ENCODE results near the gene CELF2.
"Not testable (repeated sequence)": the region's sequence is repeated elsewhere in the genome, so short reads cannot be mapped to it uniquely, and the experiment has no call there.

Gene CELF2

DNA sequence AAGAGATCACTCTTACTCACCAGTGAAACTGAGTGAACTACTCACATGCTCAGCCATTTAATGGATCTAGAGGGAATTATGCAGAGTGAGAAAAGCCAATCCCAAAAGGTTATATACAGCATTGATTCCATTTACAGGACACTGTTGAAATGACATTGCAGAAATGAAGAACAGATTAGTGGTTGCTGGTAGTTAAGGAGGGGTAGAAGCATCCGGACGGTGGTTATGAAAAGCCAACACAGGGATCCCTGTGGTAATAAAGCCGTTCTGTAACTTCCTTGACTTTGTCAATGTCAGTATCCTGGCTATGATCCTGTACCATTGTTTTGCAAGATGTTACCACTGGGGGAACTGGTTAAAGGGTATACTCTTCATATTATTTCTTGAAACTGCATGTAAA, 340.3 kb downstream of the CELF2 start:
- Histone ChIP-seq H3K36me3 (ENCODE audit: control insufficient read depth in 1 of 2, insufficient read depth in 2 of 2, low read length in 2 of 2) (no peaks in the 10 kb centered on the region), H3K9ac (ENCODE audit: low read depth in 1 of 2, low read length in 2 of 2) (no peak overlapping the region), H3K4me1 (ENCODE audit: control insufficient read depth in 1 of 2, insufficient read depth in 2 of 2, low read length in 2 of 2) (no peaks in the 10 kb centered on the region), H3K27ac (ENCODE audit: low read depth, low read length) (no peak overlapping the region), H3K9me3 (ENCODE audit: control insufficient read depth in 1 of 2, low read length in 2 of 2) (no peaks in the 10 kb centered on the region), H3K27me3 (ENCODE audit: control insufficient read depth in 1 of 2, insufficient read depth in 2 of 2, low read length in 2 of 2) (no peaks in the 10 kb centered on the region), H3K4me3 (ENCODE audit: low read depth in 1 of 2, low read length in 2 of 2) (no peak overlapping the region)

- Histone ChIP-seq H3K27me3 (ENCODE audit: control insufficient read depth in 1 of 2, insufficient read depth in 2 of 2, low read length in 2 of 2) (no peaks in the 10 kb centered on the region), H3K9ac (ENCODE audit: low read depth in 1 of 2, low read length in 2 of 2) (no peak overlapping the region), H3K9me3 (ENCODE audit: control insufficient read depth in 1 of 2, low read length in 2 of 2) (no peaks in the 10 kb centered on the region), H3K4me1 (ENCODE audit: control insufficient read depth in 1 of 2, insufficient read depth in 2 of 2, low read length in 2 of 2) (no peaks in the 10 kb centered on the region), H3K4me3 (ENCODE audit: low read depth in 1 of 2, low read length in 2 of 2) (no peak overlapping the region), H3K27ac (ENCODE audit: low read depth, low read length) (no peak overlapping the region), H3K36me3 (ENCODE audit: control insufficient read depth in 1 of 2, insufficient read depth in 2 of 2, low read length in 2 of 2) (no peaks in the 10 kb centered on the region)
Observed at GRCh38 chr10:11358923-11359575, 341.4 kb downstream of the CELF2 start.

DNA sequence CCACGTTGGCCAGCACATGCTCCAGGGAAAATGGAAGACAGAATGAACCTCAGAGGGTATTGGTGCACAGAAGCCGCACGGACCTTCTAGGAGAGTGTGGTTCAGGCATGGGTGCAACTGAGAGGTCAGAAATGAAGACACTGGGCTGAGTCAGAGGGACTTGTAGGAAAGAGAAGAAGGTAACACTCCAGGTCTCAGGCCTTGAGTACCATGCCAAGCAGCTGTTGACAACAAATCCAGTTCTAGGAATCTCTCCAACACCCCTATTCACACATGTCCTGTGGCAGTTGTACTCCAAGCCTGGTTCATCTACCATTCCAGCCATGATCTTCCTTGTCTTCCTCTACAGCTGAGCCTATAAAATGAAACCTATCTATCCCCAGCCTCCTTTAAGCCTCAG, 342.2 kb downstream of the CELF2 start:
- no peak overlapping the region for H3K4me3 ChIP-seq (ENCODE audit: low read depth in 1 of 2, low read length in 2 of 2)
- no peaks in the 10 kb centered on the region for H3K36me3 ChIP-seq (ENCODE audit: control insufficient read depth in 1 of 2, insufficient read depth in 2 of 2, low read length in 2 of 2)
- no peaks in the 10 kb centered on the region for H3K27me3 ChIP-seq (ENCODE audit: control insufficient read depth in 1 of 2, insufficient read depth in 2 of 2, low read length in 2 of 2)
- H3K4me1 ChIP-seq (ENCODE audit: control insufficient read depth in 1 of 2, insufficient read depth in 2 of 2, low read length in 2 of 2), result no peaks in the 10 kb centered on the region
- no peak overlapping the region for H3K27ac ChIP-seq (ENCODE audit: low read depth, low read length)
- no peak overlapping the region for H3K9ac ChIP-seq (ENCODE audit: low read depth in 1 of 2, low read length in 2 of 2)
- no peaks in the 10 kb centered on the region for H3K9me3 ChIP-seq (ENCODE audit: control insufficient read depth in 1 of 2, low read length in 2 of 2)

- Histone ChIP-seq H3K9ac (ENCODE audit: low read depth in 1 of 2, low read length in 2 of 2) (no peak overlapping the region), H3K27ac (ENCODE audit: low read depth, low read length) (no peak overlapping the region), H3K27me3 (ENCODE audit: control insufficient read depth in 1 of 2, insufficient read depth in 2 of 2, low read length in 2 of 2) (no peaks in the 10 kb centered on the region), H3K4me3 (ENCODE audit: low read depth in 1 of 2, low read length in 2 of 2) (no peak overlapping the region), H3K36me3 (ENCODE audit: control insufficient read depth in 1 of 2, insufficient read depth in 2 of 2, low read length in 2 of 2) (no peaks in the 10 kb centered on the region), H3K9me3 (ENCODE audit: control insufficient read depth in 1 of 2, low read length in 2 of 2) (no peaks in the 10 kb centered on the region), H3K4me1 (ENCODE audit: control insufficient read depth in 1 of 2, insufficient read depth in 2 of 2, low read length in 2 of 2) (no peaks in the 10 kb centered on the region)
Observed at GRCh38 chr10:11363497-11363896, 345.8 kb downstream of the CELF2 start.

DNA sequence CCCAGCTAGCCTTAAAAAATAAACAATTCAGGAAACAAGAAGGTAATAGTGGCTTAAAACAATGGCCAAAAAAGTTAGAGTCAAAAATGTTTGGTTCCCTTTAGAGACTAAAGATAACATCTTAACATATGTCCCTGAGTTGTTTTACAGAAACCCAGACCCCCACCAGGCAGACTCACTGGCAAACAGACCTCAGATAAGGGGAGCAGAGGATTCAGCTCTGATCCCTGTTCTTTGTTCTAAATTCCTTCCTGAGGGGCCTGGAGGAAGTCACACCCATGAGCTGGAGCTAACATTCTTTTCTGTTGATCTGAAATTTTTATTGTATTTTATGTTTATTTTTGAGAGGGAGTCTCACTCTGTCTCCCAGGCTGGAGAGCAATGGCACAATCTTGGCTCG, 346.6 kb downstream of the CELF2 start:
- Histone ChIP-seq H3K27ac (ENCODE audit: low read depth, low read length) (no peak overlapping the region), H3K4me3 (ENCODE audit: low read depth in 1 of 2, low read length in 2 of 2) (no peak overlapping the region), H3K4me1 (ENCODE audit: control insufficient read depth in 1 of 2, insufficient read depth in 2 of 2, low read length in 2 of 2) (no peaks in the 10 kb centered on the region), H3K9me3 (ENCODE audit: control insufficient read depth in 1 of 2, low read length in 2 of 2) (no peaks in the 10 kb centered on the region), H3K9ac (ENCODE audit: low read depth in 1 of 2, low read length in 2 of 2) (no peak overlapping the region), H3K27me3 (ENCODE audit: control insufficient read depth in 1 of 2, insufficient read depth in 2 of 2, low read length in 2 of 2) (no peaks in the 10 kb centered on the region), H3K36me3 (ENCODE audit: control insufficient read depth in 1 of 2, insufficient read depth in 2 of 2, low read length in 2 of 2) (no peaks in the 10 kb centered on the region)

GRCh38 chr10:11366889-11367288, 349.2 kb downstream of the CELF2 start:
- H3K9ac ChIP-seq (ENCODE audit: low read depth in 1 of 2, low read length in 2 of 2); H3K4me1 ChIP-seq (ENCODE audit: control insufficient read depth in 1 of 2, insufficient read depth in 2 of 2, low read length in 2 of 2); H3K4me3 ChIP-seq (ENCODE audit: low read depth in 1 of 2, low read length in 2 of 2); H3K36me3 ChIP-seq (ENCODE audit: control insufficient read depth in 1 of 2, insufficient read depth in 2 of 2, low read length in 2 of 2); H3K9me3 ChIP-seq (ENCODE audit: control insufficient read depth in 1 of 2, low read length in 2 of 2); H3K27ac ChIP-seq (ENCODE audit: low read depth, low read length); H3K27me3 ChIP-seq (ENCODE audit: control insufficient read depth in 1 of 2, insufficient read depth in 2 of 2, low read length in 2 of 2): not testable (repeated sequence)

GRCh38 chr10:11367505-11367904, 349.8 kb downstream of the CELF2 start:
- H3K4me1 ChIP-seq (ENCODE audit: control insufficient read depth in 1 of 2, insufficient read depth in 2 of 2, low read length in 2 of 2), result no peaks in the 10 kb centered on the region
- no peak overlapping the region for H3K27ac ChIP-seq (ENCODE audit: low read depth, low read length)
- H3K36me3 ChIP-seq (ENCODE audit: control insufficient read depth in 1 of 2, insufficient read depth in 2 of 2, low read length in 2 of 2), result no peaks in the 10 kb centered on the region

DNA sequence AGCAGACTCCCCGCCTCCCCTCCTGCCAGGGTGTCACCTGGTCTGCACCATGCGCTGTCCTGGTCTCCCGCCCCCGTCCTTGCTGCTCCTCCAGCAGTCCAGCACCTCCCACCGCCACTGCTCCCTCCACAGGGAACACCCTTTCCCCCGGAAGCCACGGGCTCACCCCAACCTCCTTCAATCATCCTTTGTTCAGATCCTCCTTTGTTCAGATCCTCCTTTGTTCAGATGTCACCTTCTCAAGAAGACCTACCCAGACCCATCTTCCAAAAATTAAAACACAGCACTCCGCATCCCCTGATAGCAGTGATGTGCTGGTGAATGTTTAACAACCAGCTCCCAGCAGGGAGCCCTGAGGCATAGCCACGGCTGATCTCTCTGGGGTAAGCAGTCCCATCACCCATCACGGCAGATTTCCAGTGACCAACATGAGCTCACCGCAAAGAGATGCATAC, 356.1 kb downstream of the CELF2 start:
- Histone ChIP-seq H3K27ac (ENCODE audit: low read depth, low read length) (no peak overlapping the region), H3K36me3 (ENCODE audit: control insufficient read depth in 1 of 2, insufficient read depth in 2 of 2, low read length in 2 of 2) (no peaks in the 10 kb centered on the region), H3K4me1 (ENCODE audit: control insufficient read depth in 1 of 2, insufficient read depth in 2 of 2, low read length in 2 of 2) (no peaks in the 10 kb centered on the region), H3K27me3 (ENCODE audit: control insufficient read depth in 1 of 2, insufficient read depth in 2 of 2, low read length in 2 of 2) (no peaks in the 10 kb centered on the region), H3K4me3 (ENCODE audit: low read depth in 1 of 2, low read length in 2 of 2) (no peak overlapping the region), H3K9ac (ENCODE audit: low read depth in 1 of 2, low read length in 2 of 2) (no peak overlapping the region), H3K9me3 (ENCODE audit: control insufficient read depth in 1 of 2, low read length in 2 of 2) (no peaks in the 10 kb centered on the region)

More at GRCh38 chr10:11367505-11367904, 349.8 kb downstream of the CELF2 start:
- no peak overlapping the region for H3K9ac ChIP-seq (ENCODE audit: low read depth in 1 of 2, low read length in 2 of 2)
- no peak overlapping the region for H3K4me3 ChIP-seq (ENCODE audit: low read depth in 1 of 2, low read length in 2 of 2)
- no peaks in the 10 kb centered on the region for H3K9me3 ChIP-seq (ENCODE audit: control insufficient read depth in 1 of 2, low read length in 2 of 2)
- H3K27me3 ChIP-seq (ENCODE audit: control insufficient read depth in 1 of 2, insufficient read depth in 2 of 2, low read length in 2 of 2), result no peaks in the 10 kb centered on the region

GRCh38 chr10:11377267-11377666, 359.6 kb downstream of the CELF2 start:
- Histone ChIP-seq H3K36me3 (ENCODE audit: control insufficient read depth in 1 of 2, insufficient read depth in 2 of 2, low read length in 2 of 2) (no peaks in the 10 kb centered on the region), H3K9ac (ENCODE audit: low read depth in 1 of 2, low read length in 2 of 2) (no peak overlapping the region), H3K27me3 (ENCODE audit: control insufficient read depth in 1 of 2, insufficient read depth in 2 of 2, low read length in 2 of 2) (no peaks in the 10 kb centered on the region), H3K4me3 (ENCODE audit: low read depth in 1 of 2, low read length in 2 of 2) (no peak overlapping the region), H3K27ac (ENCODE audit: low read depth, low read length) (no peak overlapping the region), H3K9me3 (ENCODE audit: control insufficient read depth in 1 of 2, low read length in 2 of 2) (no peaks in the 10 kb centered on the region), H3K4me1 (ENCODE audit: control insufficient read depth in 1 of 2, insufficient read depth in 2 of 2, low read length in 2 of 2) (no peaks in the 10 kb centered on the region)

GRCh38 chr10:11378835-11379234, 361.2 kb downstream of the CELF2 start:
- no peaks in the 10 kb centered on the region for H3K27me3 ChIP-seq (ENCODE audit: control insufficient read depth in 1 of 2, insufficient read depth in 2 of 2, low read length in 2 of 2)
- H3K4me1 ChIP-seq (ENCODE audit: control insufficient read depth in 1 of 2, insufficient read depth in 2 of 2, low read length in 2 of 2), result no peaks in the 10 kb centered on the region
- no peaks in the 10 kb centered on the region for H3K9me3 ChIP-seq (ENCODE audit: control insufficient read depth in 1 of 2, low read length in 2 of 2)
- no peak overlapping the region for H3K27ac ChIP-seq (ENCODE audit: low read depth, low read length)
- no peaks in the 10 kb centered on the region for H3K36me3 ChIP-seq (ENCODE audit: control insufficient read depth in 1 of 2, insufficient read depth in 2 of 2, low read length in 2 of 2)
- no peak overlapping the region for H3K4me3 ChIP-seq (ENCODE audit: low read depth in 1 of 2, low read length in 2 of 2)
- no peak overlapping the region for H3K9ac ChIP-seq (ENCODE audit: low read depth in 1 of 2, low read length in 2 of 2)

DNA sequence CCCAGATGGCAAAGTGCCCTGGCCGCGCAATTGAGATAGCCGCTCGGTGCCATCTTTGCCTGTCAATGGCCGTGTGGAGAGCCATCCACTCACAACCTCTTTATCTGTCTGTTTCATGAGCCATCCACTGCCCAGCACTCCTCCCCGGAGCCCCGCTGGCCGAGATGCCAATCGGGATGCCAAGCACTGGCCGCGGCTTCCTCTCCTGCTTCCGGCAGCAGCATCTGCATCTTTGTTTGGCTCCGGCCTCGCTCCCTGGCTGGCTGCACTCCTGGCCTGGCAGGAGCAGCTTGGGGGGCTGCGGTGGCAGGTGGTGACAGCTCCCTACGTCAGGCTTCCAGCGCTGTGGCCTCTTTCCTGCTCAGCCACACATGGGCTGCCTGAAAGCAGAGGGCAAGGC, 362.1 kb downstream of the CELF2 start:
- Histone ChIP-seq H3K27ac (ENCODE audit: low read depth, low read length) (no peak overlapping the region), H3K4me3 (ENCODE audit: low read depth in 1 of 2, low read length in 2 of 2) (no peak overlapping the region), H3K36me3 (ENCODE audit: control insufficient read depth in 1 of 2, insufficient read depth in 2 of 2, low read length in 2 of 2) (no peaks in the 10 kb centered on the region), H3K27me3 (ENCODE audit: control insufficient read depth in 1 of 2, insufficient read depth in 2 of 2, low read length in 2 of 2) (no peaks in the 10 kb centered on the region), H3K9ac (ENCODE audit: low read depth in 1 of 2, low read length in 2 of 2) (no peak overlapping the region), H3K4me1 (ENCODE audit: control insufficient read depth in 1 of 2, insufficient read depth in 2 of 2, low read length in 2 of 2) (no peaks in the 10 kb centered on the region), H3K9me3 (ENCODE audit: control insufficient read depth in 1 of 2, low read length in 2 of 2) (no peaks in the 10 kb centered on the region)
